ENCODE measurements around the gene TFAP2A. TPM values are rescaled to one million over a fixed set of nuclear protein-coding genes. Genes with fewer than 3 reads are reported as not detected.
A peak's percentile ranks its signal among the peaks of the same experiment; 100 is the strongest.

TFAP2A gene
- total RNA-seq, 2 experiments from 2014 or later, result 0.10 TPM; not detected in 1

- no peak overlapping the region for H3K27ac Mint-ChIP-seq
- DNase-seq, result no peak
- peaks cover 33% of the 10 kb centered on the region for H3K4me1 Mint-ChIP-seq
- peaks cover 20% of the 10 kb centered on the region for H3K36me3 Mint-ChIP-seq
- H3K27me3 Mint-ChIP-seq, result peaks cover 95% of the 10 kb centered on the region
- peaks cover 30% of the 10 kb centered on the region for H3K9me3 Mint-ChIP-seq
- peak overlapping the region; percentile 86 for H3K4me3 Mint-ChIP-seq
These were observed 3.5 kb downstream of the TFAP2A start for GRCh38 chr6:10411131-10411970.

- peaks cover 21% of the 10 kb centered on the region for H3K36me3 Mint-ChIP-seq
- H3K27ac Mint-ChIP-seq, result no peak overlapping the region
These were observed 4.4 kb downstream of the TFAP2A start for GRCh38 chr6:10410207-10411050.

GRCh38 chr6:10409731-10410206, 5.1 kb downstream of the TFAP2A start:
- Mint-ChIP-seq H3K36me3 (peaks cover 22% of the 10 kb centered on the region), H3K27ac (no peak overlapping the region), H3K27me3 (peaks cover 93% of the 10 kb centered on the region), H3K4me3 (no peak overlapping the region), H3K4me1 (peaks cover 29% of the 10 kb centered on the region), H3K9me3 (peaks cover 35% of the 10 kb centered on the region)
- DNase-seq, result no peak

More at GRCh38 chr6:10410207-10411050, 4.4 kb downstream of the TFAP2A start:
- Mint-ChIP-seq H3K4me3 (peak overlapping the region; percentile 32), H3K27me3 (peaks cover 95% of the 10 kb centered on the region), H3K4me1 (peaks cover 32% of the 10 kb centered on the region), H3K9me3 (peaks cover 38% of the 10 kb centered on the region)
- no peak for DNase-seq

- peaks cover 29% of the 10 kb centered on the region for H3K4me1 Mint-ChIP-seq
- no peak overlapping the region for H3K27ac Mint-ChIP-seq
- H3K9me3 Mint-ChIP-seq, result peaks cover 37% of the 10 kb centered on the region
- no peak for DNase-seq
- H3K4me3 Mint-ChIP-seq, result no peak overlapping the region
- H3K27me3 Mint-ChIP-seq, result peaks cover 91% of the 10 kb centered on the region
- peaks cover 23% of the 10 kb centered on the region for H3K36me3 Mint-ChIP-seq
These were observed 5.6 kb downstream of the TFAP2A start for GRCh38 chr6:10409233-10409721.

- H3K36me3 Mint-ChIP-seq, result peaks cover 20% of the 10 kb centered on the region
- H3K4me1 Mint-ChIP-seq, result peaks cover 26% of the 10 kb centered on the region
- H3K27me3 Mint-ChIP-seq, result peaks cover 87% of the 10 kb centered on the region
- no peak overlapping the region for H3K27ac Mint-ChIP-seq
- H3K9me3 Mint-ChIP-seq, result peaks cover 37% of the 10 kb centered on the region
- DNase-seq, result no peak
- no peak overlapping the region for H3K4me3 Mint-ChIP-seq
These were observed 6.4 kb downstream of the TFAP2A start for GRCh38 chr6:10408457-10408856.

- DNase-seq, result no peak
- H3K4me1 Mint-ChIP-seq, result peaks cover 25% of the 10 kb centered on the region
- peaks cover 20% of the 10 kb centered on the region for H3K36me3 Mint-ChIP-seq
- peaks cover 40% of the 10 kb centered on the region for H3K9me3 Mint-ChIP-seq
- no peak overlapping the region for H3K27ac Mint-ChIP-seq
- H3K27me3 Mint-ChIP-seq, result peaks cover 89% of the 10 kb centered on the region
- H3K4me3 Mint-ChIP-seq, result no peak overlapping the region
These were observed 7.2 kb downstream of the TFAP2A start for GRCh38 chr6:10407674-10408054.

GRCh38 chr6:10407018-10407673, 7.7 kb downstream of the TFAP2A start:
- peaks cover 24% of the 10 kb centered on the region for H3K4me1 Mint-ChIP-seq
- DNase-seq, result no peak
- no peak overlapping the region for H3K4me3 Mint-ChIP-seq
- no peak overlapping the region for H3K27ac Mint-ChIP-seq
- H3K9me3 Mint-ChIP-seq, result peaks cover 41% of the 10 kb centered on the region
- H3K36me3 Mint-ChIP-seq, result peaks cover 20% of the 10 kb centered on the region
- peaks cover 92% of the 10 kb centered on the region for H3K27me3 Mint-ChIP-seq

GRCh38 chr6:10406556-10406955, 8.3 kb downstream of the TFAP2A start:
- no peak for DNase-seq
- Mint-ChIP-seq H3K4me1 (peaks cover 18% of the 10 kb centered on the region), H3K27me3 (peaks cover 92% of the 10 kb centered on the region), H3K27ac (no peak overlapping the region), H3K4me3 (no peak overlapping the region), H3K9me3 (peaks cover 46% of the 10 kb centered on the region), H3K36me3 (peaks cover 19% of the 10 kb centered on the region)

GRCh38 chr6:10405513-10405900, 9.4 kb downstream of the TFAP2A start:
- peaks cover 15% of the 10 kb centered on the region for H3K36me3 Mint-ChIP-seq

GRCh38 chr6:10404799-10405512, 9.9 kb downstream of the TFAP2A start:
- no peak overlapping the region for H3K27ac Mint-ChIP-seq
- H3K4me3 Mint-ChIP-seq, result peak overlapping the region; percentile 51
- H3K9me3 Mint-ChIP-seq, result peaks cover 43% of the 10 kb centered on the region
- DNase-seq, result no peak
- H3K27me3 Mint-ChIP-seq, result peaks cover 92% of the 10 kb centered on the region
- H3K4me1 Mint-ChIP-seq, result peaks cover 9% of the 10 kb centered on the region
- H3K36me3 Mint-ChIP-seq, result peaks cover 10% of the 10 kb centered on the region

More at GRCh38 chr6:10405513-10405900, 9.4 kb downstream of the TFAP2A start:
- no peak overlapping the region for H3K27ac Mint-ChIP-seq
- peaks cover 47% of the 10 kb centered on the region for H3K9me3 Mint-ChIP-seq
- no peak for DNase-seq
- peaks cover 13% of the 10 kb centered on the region for H3K4me1 Mint-ChIP-seq
- peaks cover 92% of the 10 kb centered on the region for H3K27me3 Mint-ChIP-seq
- peak overlapping the region; percentile 22 for H3K4me3 Mint-ChIP-seq

GRCh38 chr6:10404107-10404798, 10.6 kb downstream of the TFAP2A start:
- H3K4me1 Mint-ChIP-seq, result peaks cover 9% of the 10 kb centered on the region
- H3K27me3 Mint-ChIP-seq, result peaks cover 92% of the 10 kb centered on the region
- peaks cover 9% of the 10 kb centered on the region for H3K36me3 Mint-ChIP-seq
- peak; percentile 94 for DNase-seq
- H3K9me3 Mint-ChIP-seq, result peaks cover 38% of the 10 kb centered on the region
- peak overlapping the region; percentile 85 for H3K27ac Mint-ChIP-seq
- peak overlapping the region; percentile 74 for H3K4me3 Mint-ChIP-seq

- peaks cover 37% of the 10 kb centered on the region for H3K9me3 Mint-ChIP-seq
- peaks cover 92% of the 10 kb centered on the region for H3K27me3 Mint-ChIP-seq
- DNase-seq, result no peak
- peaks cover 9% of the 10 kb centered on the region for H3K4me1 Mint-ChIP-seq
- H3K27ac Mint-ChIP-seq, result peak overlapping the region; percentile 34
- peak overlapping the region; percentile 61 for H3K4me3 Mint-ChIP-seq
- peaks cover 9% of the 10 kb centered on the region for H3K36me3 Mint-ChIP-seq
These were observed 11.3 kb downstream of the TFAP2A start for GRCh38 chr6:10403385-10404106.

GRCh38 chr6:10402648-10403311, 12.1 kb downstream of the TFAP2A start:
- H3K9me3 Mint-ChIP-seq, result peaks cover 35% of the 10 kb centered on the region
- peaks cover 9% of the 10 kb centered on the region for H3K4me1 Mint-ChIP-seq
- no peak for DNase-seq
- no peak overlapping the region for H3K27ac Mint-ChIP-seq
- H3K36me3 Mint-ChIP-seq, result peaks cover 8% of the 10 kb centered on the region
- H3K4me3 Mint-ChIP-seq, result no peak overlapping the region
- peaks cover 92% of the 10 kb centered on the region for H3K27me3 Mint-ChIP-seq
